ENCODE results near the gene TRAF6. TPM values are rescaled to one million over a fixed set of nuclear protein-coding genes. Genes with fewer than 3 reads are reported as not detected.
A peak's percentile ranks its signal among the peaks of the same experiment; 100 is the strongest.

Gene TRAF6
- total and polyA plus RNA-seq, 2 experiments from 2014 or later: 9.5 to 12.7 TPM

- H3K4me3 ChIP-seq: no peak overlapping the region
- H3K79me2 ChIP-seq: no peaks in the 10 kb centered on the region
- H3K9me3 ChIP-seq (ENCODE audit: low read depth): no peaks in the 10 kb centered on the region
- H4K20me1 ChIP-seq (ENCODE audit: insufficient read depth, poor library complexity, severe bottlenecking): no peaks in the 10 kb centered on the region
- H3K27me3 ChIP-seq: no peaks in the 10 kb centered on the region
- H3K4me1 ChIP-seq (ENCODE audit: insufficient read depth): no peaks in the 10 kb centered on the region
- peak; percentile 71 for DNase-seq (ENCODE audit: low spot score)
- TF ChIP-seq, protein P1, sequence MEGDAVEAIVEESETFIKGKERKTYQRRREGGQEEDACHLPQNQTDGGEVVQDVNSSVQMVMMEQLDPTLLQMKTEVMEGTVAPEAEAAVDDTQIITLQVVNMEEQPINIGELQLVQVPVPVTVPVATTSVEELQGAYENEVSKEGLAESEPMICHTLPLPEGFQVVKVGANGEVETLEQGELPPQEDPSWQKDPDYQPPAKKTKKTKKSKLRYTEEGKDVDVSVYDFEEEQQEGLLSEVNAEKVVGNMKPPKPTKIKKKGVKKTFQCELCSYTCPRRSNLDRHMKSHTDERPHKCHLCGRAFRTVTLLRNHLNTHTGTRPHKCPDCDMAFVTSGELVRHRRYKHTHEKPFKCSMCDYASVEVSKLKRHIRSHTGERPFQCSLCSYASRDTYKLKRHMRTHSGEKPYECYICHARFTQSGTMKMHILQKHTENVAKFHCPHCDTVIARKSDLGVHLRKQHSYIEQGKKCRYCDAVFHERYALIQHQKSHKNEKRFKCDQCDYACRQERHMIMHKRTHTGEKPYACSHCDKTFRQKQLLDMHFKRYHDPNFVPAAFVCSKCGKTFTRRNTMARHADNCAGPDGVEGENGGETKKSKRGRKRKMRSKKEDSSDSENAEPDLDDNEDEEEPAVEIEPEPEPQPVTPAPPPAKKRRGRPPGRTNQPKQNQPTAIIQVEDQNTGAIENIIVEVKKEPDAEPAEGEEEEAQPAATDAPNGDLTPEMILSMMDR (IDR thresholded peaks at IDR 0.05; ENCODE audit: poor library complexity): peak; percentile 81
- TF ChIP-seq EZH2phosphoT487 (IDR thresholded peaks at IDR 0.05; ENCODE audit: low read depth, severe bottlenecking, unreplicated experiment): no peak
- H3K9me2 ChIP-seq (replicated peaks; ENCODE audit: insufficient read depth): no peaks in the 10 kb centered on the region
- H3K4me2 ChIP-seq: no peak overlapping the region
- WGBS (ENCODE audit: low lambda C conversion rate, missing lambda C conversion rate): 21% methylated on average over 2 of the region's 2 CpGs
- no peak overlapping the region for H3K27ac ChIP-seq
- H2AFZ ChIP-seq: no peak overlapping the region
- H3K36me3 ChIP-seq (replicated peaks; ENCODE audit: insufficient read depth, low read depth): no peaks in the 10 kb centered on the region
Measured at GRCh38 chr11:36478700-36479329, 31.3 kb downstream of the TRAF6 start.

DNA sequence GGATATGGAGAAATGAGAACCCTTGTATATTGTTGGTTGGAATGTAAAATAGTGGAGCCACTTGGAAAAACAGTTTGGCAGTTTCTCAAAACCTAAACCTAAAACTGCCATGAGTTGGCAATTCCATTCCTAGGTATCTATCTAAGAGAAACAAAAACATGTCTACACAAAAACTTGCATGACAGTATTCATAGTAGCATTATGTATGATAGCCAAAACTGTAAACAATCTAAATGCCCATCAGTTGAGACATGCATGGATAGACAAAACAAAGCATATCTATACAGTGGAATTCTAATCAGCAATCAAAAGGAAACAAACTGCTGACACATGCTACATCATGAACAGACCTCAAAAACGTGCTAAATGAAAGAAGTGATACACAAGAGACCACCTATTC is 34.9 kb downstream of the TRAF6 start:
- H3K4me3 ChIP-seq: no peak overlapping the region
- WGBS (ENCODE audit: low lambda C conversion rate, missing lambda C conversion rate): 45% methylated on average over 1 of the region's 1 CpG
- no peaks in the 10 kb centered on the region for H3K36me3 ChIP-seq (replicated peaks; ENCODE audit: insufficient read depth, low read depth)
- H3K4me2 ChIP-seq: no peak overlapping the region
- no peaks in the 10 kb centered on the region for H3K9me2 ChIP-seq (replicated peaks; ENCODE audit: insufficient read depth)
- H3K27ac ChIP-seq: no peak overlapping the region
- H3K9me3 ChIP-seq (ENCODE audit: low read depth): no peaks in the 10 kb centered on the region
- H3K79me2 ChIP-seq: no peaks in the 10 kb centered on the region
- no peaks in the 10 kb centered on the region for H3K27me3 ChIP-seq
- no peak overlapping the region for H2AFZ ChIP-seq
- no peak for DNase-seq (ENCODE audit: low spot score)
- no peaks in the 10 kb centered on the region for H3K4me1 ChIP-seq (ENCODE audit: insufficient read depth)
- no peaks in the 10 kb centered on the region for H4K20me1 ChIP-seq (ENCODE audit: insufficient read depth, poor library complexity, severe bottlenecking)
- TF ChIP-seq, protein P1 (IDR thresholded peaks at IDR 0.05; ENCODE audit: poor library complexity): no peak
- TF ChIP-seq EZH2phosphoT487 (IDR thresholded peaks at IDR 0.05; ENCODE audit: low read depth, severe bottlenecking, unreplicated experiment): no peak
- no peak for TF ChIP-seq EZH2 (IDR thresholded peaks at IDR 0.05; ENCODE audit: borderline replicate concordance)

DNA sequence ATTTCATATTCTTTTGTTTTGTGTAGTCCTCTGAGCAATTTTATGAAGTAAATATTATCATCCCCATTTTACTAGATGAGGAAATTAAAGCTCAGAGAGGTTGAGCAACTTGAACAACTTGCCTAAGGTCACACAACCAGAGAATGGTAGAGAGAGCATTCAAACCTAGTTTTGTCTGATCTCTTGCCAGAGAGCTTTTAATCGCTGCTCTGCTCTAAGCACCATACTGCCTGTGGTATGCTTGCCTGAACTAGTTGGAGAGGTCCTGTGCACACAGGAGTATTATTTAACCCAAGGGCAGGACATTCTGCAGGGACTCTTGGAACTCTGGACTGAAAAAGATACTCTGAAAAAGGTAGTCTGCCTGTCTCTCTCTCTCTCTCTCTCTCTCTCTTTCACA is 38.5 kb downstream of the TRAF6 start:
- no peaks in the 10 kb centered on the region for H4K20me1 ChIP-seq (ENCODE audit: insufficient read depth, poor library complexity, severe bottlenecking)

More for the DNA sequence above, 38.5 kb downstream of the TRAF6 start:
- no peaks in the 10 kb centered on the region for H3K4me1 ChIP-seq (ENCODE audit: insufficient read depth)
- H3K27ac ChIP-seq: no peak overlapping the region
- no peak overlapping the region for H3K4me2 ChIP-seq
- H3K27me3 ChIP-seq: no peaks in the 10 kb centered on the region
- H3K79me2 ChIP-seq: no peaks in the 10 kb centered on the region
- no peaks in the 10 kb centered on the region for H3K9me3 ChIP-seq (ENCODE audit: low read depth)
- no peaks in the 10 kb centered on the region for H3K9me2 ChIP-seq (replicated peaks; ENCODE audit: insufficient read depth)
- TF ChIP-seq EZH2 (IDR thresholded peaks at IDR 0.05; ENCODE audit: borderline replicate concordance): no peak
- TF ChIP-seq, protein P1 (IDR thresholded peaks at IDR 0.05; ENCODE audit: poor library complexity): no peak
- TF ChIP-seq EZH2phosphoT487 (IDR thresholded peaks at IDR 0.05; ENCODE audit: low read depth, severe bottlenecking, unreplicated experiment): no peak
- H2AFZ ChIP-seq: no peak overlapping the region
- H3K4me3 ChIP-seq: no peak overlapping the region
- H3K36me3 ChIP-seq (replicated peaks; ENCODE audit: insufficient read depth, low read depth): no peaks in the 10 kb centered on the region
- WGBS (ENCODE audit: low lambda C conversion rate, missing lambda C conversion rate): 80% methylated on average over 1 of the region's 1 CpG
- DNase-seq (ENCODE audit: low spot score): no peak

All from hepatocyte (in vitro differentiated cells).